ENCODE measurements around the gene DNAJB13. TPM values are rescaled to one million over a fixed set of nuclear protein-coding genes. Genes with fewer than 3 reads are reported as not detected.

The DNAJB13 gene
- total and polyA plus RNA-seq, 2 of the 13 experiments (the other 11 are each of a cell fraction or from before 2014, with no cell fraction given), result 2.3 TPM; not detected in 1

DNA sequence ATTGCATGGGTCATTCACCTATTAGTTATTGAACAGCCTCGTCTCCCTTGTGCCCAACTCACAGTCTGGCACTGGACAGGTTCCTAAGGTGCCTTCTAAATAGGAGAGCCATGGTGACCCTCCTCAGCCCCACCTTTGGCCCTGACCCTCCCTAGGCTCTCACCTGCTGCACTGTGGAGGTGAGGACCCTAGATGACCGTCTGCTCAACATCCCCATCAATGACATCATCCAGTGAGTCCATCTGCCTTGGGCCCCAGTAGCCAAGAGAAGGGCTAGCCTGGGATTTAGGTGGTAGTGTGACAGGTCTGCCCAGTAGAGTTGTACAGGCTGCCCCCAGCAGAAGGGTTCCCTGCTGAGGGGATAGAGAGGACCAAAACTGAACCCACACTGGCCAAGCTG lies 18.3 kb downstream of the DNAJB13 start:
- no TSS peak for BruUV-seq (replicated peaks)
- Histone ChIP-seq H3K4me1 (ENCODE audit: insufficient read depth, low read length) (peaks cover 12% of the 10 kb centered on the region), H3K27ac (ENCODE audit: extremely low read length, insufficient read depth, low read length) (no peak overlapping the region), H3K9ac (ENCODE audit: insufficient read depth, low read depth, low read length) (no peak overlapping the region), H3K79me2 (ENCODE audit: insufficient read depth, low read length) (no peaks in the 10 kb centered on the region), H2AFZ (ENCODE audit: low read length) (no peak overlapping the region), H3K4me2 (ENCODE audit: low read depth, low read length) (no peak overlapping the region), H3K36me3 (replicated peaks in 1 of 2; ENCODE audit: control insufficient read depth in 1 of 2, insufficient read depth in 2 of 2, low read length in 2 of 2) (no peaks in the 10 kb centered on the region), H3K27me3 (ENCODE audit: control insufficient read depth in 1 of 2, insufficient read depth in 2 of 2, low read length in 2 of 2) (no peaks in the 10 kb centered on the region), H3K9me3 (ENCODE audit: low read length) (no peaks in the 10 kb centered on the region), H3K4me3 (replicated peaks in 1 of 3; ENCODE audit: insufficient read depth in 1 of 3, low read depth in 2 of 3, low read length in 3 of 3) (no peak overlapping the region), H4K20me1 (ENCODE audit: insufficient read depth, low read length) (no peaks in the 10 kb centered on the region)
- POLR2A ChIA-PET, result no interaction called here
- no peak; the same call in 2 of the 3 replicates for ATAC-seq
- CTCF ChIA-PET (ENCODE audit: low intra/inter-chr PET ratio, low total read pairs), result no interaction called here
- intact Hi-C loops (cut with micrococcal nuclease; ENCODE audit: unreplicated experiment), result no loop called here
- 94% methylated on average over 1 of the region's 2 CpGs for WGBS (ENCODE audit: low lambda C conversion rate)
- DNase-seq (ENCODE audit: low spot score), result no peak
- FAIRE-seq, result no peak
- in situ Hi-C loops (cut with HindIII; ENCODE audit: extremely low pct_ligation_motif_present, low pct_unique_long_range_greater_than_20kb), result loop anchor here (10.0 to 25.0 kb wide), 2 partner anchors 126 to 193 kb away; partner anchors contain the start of genes C2CD3 and PPME1
- no peak for TF ChIP-seq ZNF652 (CRISPR knock-in tag; IDR thresholded peaks at IDR 0.05; ENCODE audit: borderline replicate concordance, low read depth)
- TF ChIP-seq XRCC5 (optimal IDR thresholded peaks at IDR 0.05; ENCODE audit: low read length), result no peak
- TF ChIP-seq ATF7 (IDR thresholded peaks at IDR 0.05), result peak; percentile 65
- no peak for TF ChIP-seq ATF7 (CRISPR knock-in tag; IDR thresholded peaks at IDR 0.05)
- TF ChIP-seq, protein P1, sequence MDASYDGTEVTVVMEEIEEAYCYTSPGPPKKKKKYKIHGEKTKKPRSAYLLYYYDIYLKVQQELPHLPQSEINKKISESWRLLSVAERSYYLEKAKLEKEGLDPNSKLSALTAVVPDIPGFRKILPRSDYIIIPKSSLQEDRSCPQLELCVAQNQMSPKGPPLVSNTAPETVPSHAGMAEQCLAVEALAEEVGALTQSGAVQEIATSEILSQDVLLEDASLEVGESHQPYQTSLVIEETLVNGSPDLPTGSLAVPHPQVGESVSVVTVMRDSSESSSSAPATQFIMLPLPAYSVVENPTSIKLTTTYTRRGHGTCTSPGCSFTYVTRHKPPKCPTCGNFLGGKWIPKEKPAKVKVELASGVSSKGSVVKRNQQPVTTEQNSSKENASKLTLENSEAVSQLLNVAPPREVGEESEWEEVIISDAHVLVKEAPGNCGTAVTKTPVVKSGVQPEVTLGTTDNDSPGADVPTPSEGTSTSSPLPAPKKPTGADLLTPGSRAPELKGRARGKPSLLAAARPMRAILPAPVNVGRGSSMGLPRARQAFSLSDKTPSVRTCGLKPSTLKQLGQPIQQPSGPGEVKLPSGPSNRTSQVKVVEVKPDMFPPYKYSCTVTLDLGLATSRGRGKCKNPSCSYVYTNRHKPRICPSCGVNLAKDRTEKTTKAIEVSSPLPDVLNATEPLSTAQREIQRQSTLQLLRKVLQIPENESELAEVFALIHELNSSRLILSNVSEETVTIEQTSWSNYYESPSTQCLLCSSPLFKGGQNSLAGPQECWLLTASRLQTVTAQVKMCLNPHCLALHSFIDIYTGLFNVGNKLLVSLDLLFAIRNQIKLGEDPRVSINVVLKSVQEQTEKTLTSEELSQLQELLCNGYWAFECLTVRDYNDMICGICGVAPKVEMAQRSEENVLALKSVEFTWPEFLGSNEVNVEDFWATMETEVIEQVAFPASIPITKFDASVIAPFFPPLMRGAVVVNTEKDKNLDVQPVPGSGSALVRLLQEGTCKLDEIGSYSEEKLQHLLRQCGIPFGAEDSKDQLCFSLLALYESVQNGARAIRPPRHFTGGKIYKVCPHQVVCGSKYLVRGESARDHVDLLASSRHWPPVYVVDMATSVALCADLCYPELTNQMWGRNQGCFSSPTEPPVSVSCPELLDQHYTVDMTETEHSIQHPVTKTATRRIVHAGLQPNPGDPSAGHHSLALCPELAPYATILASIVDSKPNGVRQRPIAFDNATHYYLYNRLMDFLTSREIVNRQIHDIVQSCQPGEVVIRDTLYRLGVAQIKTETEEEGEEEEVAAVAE (CRISPR knock-in tag; IDR thresholded peaks at IDR 0.05; ENCODE audit: borderline replicate concordance), result no peak

Data from HepG2 (cell line).